ENCODE measurements around the gene TNNT2.

DNA sequence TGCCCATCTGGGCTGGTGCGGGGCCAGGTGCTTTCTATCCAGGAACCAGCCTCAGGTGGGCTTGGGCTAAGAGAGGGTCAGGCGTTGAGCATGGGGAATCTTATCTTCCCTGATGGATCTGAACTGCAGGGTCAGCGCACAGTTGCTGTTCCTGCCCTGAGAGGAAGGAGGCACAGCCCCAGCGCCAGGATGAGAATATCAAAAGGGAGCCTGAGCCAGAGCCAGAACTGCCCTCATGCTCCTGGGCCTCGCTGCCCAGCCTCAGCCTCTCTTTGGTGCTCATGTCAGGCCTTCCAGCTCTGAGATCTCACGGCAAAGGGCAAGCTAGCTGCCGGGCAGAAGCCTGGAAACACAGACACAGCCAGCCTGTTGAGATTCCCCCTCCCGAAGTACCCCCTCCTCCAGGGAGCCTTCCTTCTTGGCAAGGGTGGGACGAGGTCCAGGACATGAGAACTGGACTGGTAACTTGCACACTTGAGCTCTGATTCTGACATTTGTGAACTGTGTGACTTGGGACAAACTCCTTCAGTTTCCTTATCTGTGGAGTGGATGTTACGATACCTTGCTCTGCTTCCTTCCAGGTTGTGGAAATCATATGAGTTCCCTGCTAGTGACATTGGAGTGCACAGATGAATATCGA lies 22.9 kb upstream of the TNNT2 start:
- no peak for TF ChIP-seq NFRKB (IDR thresholded peaks at IDR 0.05)
- no peak for TF ChIP-seq SP1 (IDR thresholded peaks at IDR 0.05)
- TF ChIP-seq SUZ12 (IDR thresholded peaks at IDR 0.05), result no peak

Data from HEK293T (cell line).